Measurements from ENCODE around the gene DNAJB2. TPM values are rescaled to one million over a fixed set of nuclear protein-coding genes. Genes with fewer than 3 reads are reported as not detected.

The DNAJB2 gene
- total and polyA plus RNA-seq, 2 of the 8 experiments (the other 6 are each of a cell fraction or from before 2014, with no cell fraction given): 21.0 to 26.3 TPM

- Histone ChIP-seq H2AK5ac (ENCODE audit: low read depth, low read length) (no peak overlapping the region), H3K18ac (ENCODE audit: extremely low read depth, low read length) (no peak overlapping the region), H3K36me3 (ENCODE audit: control insufficient read depth in 2 of 4, insufficient read depth in 4 of 4, low read length in 3 of 4) (peaks cover 0 to 4% (median under 1%) of the 10 kb centered on the region in 4 experiments; a peak in 3 of 8 replicates), H2AFZ (ENCODE audit: low read length) (no peak overlapping the region), H4K91ac (replicated peaks; ENCODE audit: insufficient read length, low read length) (no peak overlapping the region), H3K9ac (replicated peaks in 1 of 4; ENCODE audit: extremely low read depth in 1 of 4, low read depth in 3 of 4, low read length in 3 of 4) (no peak overlapping the region), H2BK20ac (ENCODE audit: low read length) (no peak overlapping the region), H2BK12ac (ENCODE audit: low read depth, low read length) (no peak overlapping the region), H2BK5ac (ENCODE audit: low read depth, low read length) (no peak overlapping the region), H3K4me2 (ENCODE audit: insufficient read depth in 1 of 2, low read depth in 2 of 2, low read length in 2 of 2) (no peak overlapping the region), H3K27me3 (replicated peaks in 1 of 4; ENCODE audit: control insufficient read depth in 3 of 4, extremely low read depth in 1 of 4, insufficient read depth in 3 of 4, low read length in 3 of 4) (no peaks in the 10 kb centered on the region; a peak in 1 of 7 replicates), H3K4ac (replicated peaks; ENCODE audit: insufficient read length, low read depth, low read length) (no peak overlapping the region), H3K9me3 (ENCODE audit: insufficient read depth in 2 of 2, low read depth in 1 of 2, low read length in 1 of 2) (no peaks in the 10 kb centered on the region), H3K14ac (ENCODE audit: insufficient read length) (no peak overlapping the region), H3K4me1 (replicated peaks in 1 of 4; ENCODE audit: control insufficient read depth in 3 of 4, insufficient read depth in 4 of 4, low read length in 3 of 4) (peaks cover 9 to 31% (median 19%) of the 10 kb centered on the region in 4 experiments), H2BK15ac (ENCODE audit: low read length) (no peak overlapping the region), H4K20me1 (replicated peaks in 1 of 2; ENCODE audit: control insufficient read depth in 1 of 2, insufficient read depth in 2 of 2, low read length in 2 of 2) (no peaks in the 10 kb centered on the region), H4K8ac (ENCODE audit: extremely low read depth, insufficient read depth, low read length) (no peak overlapping the region), H4K5ac (ENCODE audit: insufficient read length, low read depth, low read length) (no peak overlapping the region), H3K23ac (ENCODE audit: insufficient read length) (no peak overlapping the region), H3K79me1 (ENCODE audit: low read depth, low read length) (no peaks in the 10 kb centered on the region; the same call in 1 of the 2 replicates), H3K4me3 (ENCODE audit: extremely low read depth in 1 of 4, insufficient read depth in 2 of 4, low read depth in 3 of 4, low read length in 4 of 4) (no peak overlapping the region), H3K23me2 (ENCODE audit: low read depth, low read length) (peaks cover 8% of the 10 kb centered on the region; the same call in 1 of the 2 replicates), H3K27ac (ENCODE audit: low read depth, low read length) (no peak overlapping the region), H2BK120ac (replicated peaks; ENCODE audit: low read depth, low read length) (no peak overlapping the region), H3K79me2 (ENCODE audit: control insufficient read depth in 1 of 2, insufficient read depth in 2 of 2, low read length in 2 of 2) (no peaks in the 10 kb centered on the region), H3K56ac (replicated peaks; ENCODE audit: insufficient read length, low read depth, low read length) (no peak overlapping the region)
- no peak for FAIRE-seq
- 90% methylated on average over 5 of the region's 5 CpGs; no CpG with 5 or more reads in 1 of the 2 experiments for WGBS, 2 experiments (ENCODE audit: extremely low coverage in 1 of 2, insufficient coverage in 1 of 2, insufficient read length in 1 of 2, insufficient replicate concordance in 2 of 2, low coverage in 1 of 2, low lambda C conversion rate in 2 of 2, missing lambda C conversion rate in 1 of 2)
- ChIA-PET CTCF (ENCODE audit: partially characterized antibody) (interaction anchor here (0.7 to 12.1 kb wide), 6 partner anchors 10 to 280 kb away, joined by 3 to 220 read pairs (median 4); no protein-coding TSS in a partner anchor), POLR2A (ENCODE audit: partially characterized antibody) (interaction anchor here (0.6 to 2.6 kb wide), 5 partner anchors 11 to 69 kb away, joined by 3 to 6 read pairs (median 4); partner anchors contain the start of genes ANKZF1 and ATG9A)
- no peak for TF ChIP-seq JUN (IDR thresholded peaks at IDR 0.05; ENCODE audit: low read depth, low read length)
- no peak for TF ChIP-seq KDM1A (IDR thresholded peaks at IDR 0.05; ENCODE audit: borderline replicate concordance, low read length)
- no peak for TF ChIP-seq SIN3A (conservative IDR thresholded peaks at IDR 0.05 in 1 of 2, IDR thresholded peaks at IDR 0.05 in 1 of 2; ENCODE audit: low read depth in 1 of 2, low read length in 2 of 2)
- no peak for TF ChIP-seq EGR1 (IDR thresholded peaks at IDR 0.05; ENCODE audit: borderline replicate concordance, low read depth, low read length)
- no peak for TF ChIP-seq SUZ12 (IDR thresholded peaks at IDR 0.05; ENCODE audit: low read length)
- TF ChIP-seq EP300 (IDR thresholded peaks at IDR 0.05; ENCODE audit: borderline replicate concordance in 1 of 2, low read depth in 2 of 2, low read length in 2 of 2): no peak
- TF ChIP-seq KDM4A (IDR thresholded peaks at IDR 0.05; ENCODE audit: low read depth, low read length, severe bottlenecking): no peak
- no peak for TF ChIP-seq SRF (IDR thresholded peaks at IDR 0.05; ENCODE audit: low read depth, low read length)
- no peak for TF ChIP-seq CEBPB (IDR thresholded peaks at IDR 0.05; ENCODE audit: low read depth, low read length)
- no peak for TF ChIP-seq POU5F1 (IDR thresholded peaks at IDR 0.05; ENCODE audit: low read depth, low read length)
- TF ChIP-seq EZH2 (IDR thresholded peaks at IDR 0.05; ENCODE audit: low read depth, low read length, severe bottlenecking): no peak
- DNase-seq (ENCODE audit: low read depth in 1 of 2, low spot score in 2 of 2): no peak
These were observed 3.2 kb downstream of the DNAJB2 start for GRCh38 chr2:219282375-219282774.

Measured in H1 (cell line).